ENCODE measurements around the gene OPN1SW.

Gene OPN1SW

DNA sequence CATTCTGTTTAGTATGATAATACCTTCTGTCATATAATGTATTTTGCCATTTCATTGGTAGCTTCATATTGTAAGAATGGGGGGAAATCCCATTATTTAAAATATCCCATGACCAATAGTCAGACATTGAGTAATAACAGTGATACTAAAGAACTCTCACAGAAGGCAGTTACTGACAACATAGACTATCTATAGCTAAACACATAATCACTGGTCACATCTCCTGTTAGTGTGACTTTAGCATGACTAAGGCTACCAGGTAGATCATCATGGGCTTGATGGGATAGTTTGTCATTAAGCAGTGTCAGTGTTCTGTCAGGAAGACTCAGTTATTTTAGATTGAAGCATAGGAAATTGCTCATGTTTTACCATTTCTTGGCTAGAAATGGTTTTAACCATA lies 16.4 kb downstream of the OPN1SW start:
- no peak for TF ChIP-seq ZFX (IDR thresholded peaks at IDR 0.05; ENCODE audit: borderline replicate concordance)
- TF ChIP-seq, protein P1, sequence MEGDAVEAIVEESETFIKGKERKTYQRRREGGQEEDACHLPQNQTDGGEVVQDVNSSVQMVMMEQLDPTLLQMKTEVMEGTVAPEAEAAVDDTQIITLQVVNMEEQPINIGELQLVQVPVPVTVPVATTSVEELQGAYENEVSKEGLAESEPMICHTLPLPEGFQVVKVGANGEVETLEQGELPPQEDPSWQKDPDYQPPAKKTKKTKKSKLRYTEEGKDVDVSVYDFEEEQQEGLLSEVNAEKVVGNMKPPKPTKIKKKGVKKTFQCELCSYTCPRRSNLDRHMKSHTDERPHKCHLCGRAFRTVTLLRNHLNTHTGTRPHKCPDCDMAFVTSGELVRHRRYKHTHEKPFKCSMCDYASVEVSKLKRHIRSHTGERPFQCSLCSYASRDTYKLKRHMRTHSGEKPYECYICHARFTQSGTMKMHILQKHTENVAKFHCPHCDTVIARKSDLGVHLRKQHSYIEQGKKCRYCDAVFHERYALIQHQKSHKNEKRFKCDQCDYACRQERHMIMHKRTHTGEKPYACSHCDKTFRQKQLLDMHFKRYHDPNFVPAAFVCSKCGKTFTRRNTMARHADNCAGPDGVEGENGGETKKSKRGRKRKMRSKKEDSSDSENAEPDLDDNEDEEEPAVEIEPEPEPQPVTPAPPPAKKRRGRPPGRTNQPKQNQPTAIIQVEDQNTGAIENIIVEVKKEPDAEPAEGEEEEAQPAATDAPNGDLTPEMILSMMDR (IDR thresholded peaks at IDR 0.05), result no peak
- no peak overlapping the region for H3K27ac ChIP-seq

DNA sequence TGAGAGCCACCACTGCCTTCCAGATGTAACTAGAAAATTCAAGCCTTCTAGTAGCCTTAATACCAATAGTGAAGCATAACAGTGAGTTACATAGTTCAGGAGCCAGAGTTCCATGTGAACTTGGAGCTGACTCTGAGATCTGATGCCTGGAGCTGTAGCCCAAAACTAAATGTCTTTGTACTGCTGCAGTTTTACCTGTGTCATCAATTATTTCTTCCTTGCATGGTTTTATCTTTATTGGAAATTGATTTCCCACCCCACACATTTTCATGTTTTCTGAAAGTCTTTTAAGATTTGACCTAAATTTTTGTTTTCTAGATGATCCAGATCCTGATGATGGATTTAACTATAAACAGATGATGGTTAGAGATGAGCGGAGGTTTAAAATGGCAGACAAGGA lies 17.0 kb downstream of the OPN1SW start:
- no peak overlapping the region for H3K27ac ChIP-seq
- TF ChIP-seq ZFX (IDR thresholded peaks at IDR 0.05; ENCODE audit: borderline replicate concordance), result no peak
- TF ChIP-seq, protein P1 (IDR thresholded peaks at IDR 0.05), result no peak

DNA sequence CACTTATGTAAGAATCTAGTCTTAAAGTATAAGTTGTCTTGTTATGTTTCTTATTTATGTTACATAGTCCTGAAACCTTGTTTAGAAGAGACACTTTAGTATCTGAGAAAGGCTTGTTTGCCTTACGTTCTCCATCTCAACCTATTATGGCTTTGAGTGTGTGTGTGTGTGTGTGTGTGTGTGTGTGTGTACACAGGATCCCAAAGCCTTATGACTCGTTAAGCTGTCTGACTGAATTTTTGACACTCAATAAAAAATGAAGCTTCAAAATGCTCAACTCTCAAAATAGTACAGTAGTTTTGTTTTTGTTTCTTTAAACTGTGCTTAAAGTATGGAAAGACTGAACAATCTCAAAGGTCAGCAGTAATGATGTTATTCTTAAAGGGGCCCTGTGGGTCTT lies 18.4 kb downstream of the OPN1SW start:
- H3K27ac ChIP-seq, result no peak overlapping the region
- TF ChIP-seq, protein P1 (IDR thresholded peaks at IDR 0.05), result no peak
- TF ChIP-seq ZFX (IDR thresholded peaks at IDR 0.05; ENCODE audit: borderline replicate concordance), result no peak

DNA sequence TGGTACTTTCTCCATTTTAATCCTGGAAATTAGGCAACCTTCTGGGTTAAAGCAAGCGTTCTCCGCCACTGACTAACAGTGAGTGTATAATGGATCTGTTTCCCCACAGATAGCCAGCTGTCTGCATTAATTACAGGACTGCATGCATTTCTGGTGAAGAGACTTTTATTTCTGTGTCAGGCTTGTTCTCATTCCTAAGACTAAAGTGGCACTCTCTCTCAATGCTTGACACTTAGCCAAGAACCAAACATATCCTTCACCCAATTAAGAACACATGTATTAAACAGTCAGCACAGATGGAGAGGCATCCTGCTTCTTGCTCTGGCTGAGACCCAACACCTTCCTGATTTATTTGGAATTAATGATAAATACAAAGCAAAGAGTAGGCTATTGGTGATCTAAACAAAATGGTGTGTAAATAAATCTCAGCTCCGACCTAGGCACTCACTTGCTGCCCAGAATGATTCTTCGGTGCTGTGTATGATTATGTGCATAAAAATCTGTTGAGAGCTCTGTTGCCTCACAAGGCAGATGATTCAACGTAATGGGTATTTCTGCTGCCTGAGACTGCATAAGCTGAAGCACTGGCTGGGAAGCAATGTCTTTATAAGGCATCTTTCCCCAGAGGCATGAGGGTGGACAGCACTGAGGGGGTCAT lies 19.6 kb downstream of the OPN1SW start:
- no peak for TF ChIP-seq ZFX (IDR thresholded peaks at IDR 0.05; ENCODE audit: borderline replicate concordance)
- TF ChIP-seq, protein P1 (IDR thresholded peaks at IDR 0.05), result no peak
- no peak overlapping the region for H3K27ac ChIP-seq

DNA sequence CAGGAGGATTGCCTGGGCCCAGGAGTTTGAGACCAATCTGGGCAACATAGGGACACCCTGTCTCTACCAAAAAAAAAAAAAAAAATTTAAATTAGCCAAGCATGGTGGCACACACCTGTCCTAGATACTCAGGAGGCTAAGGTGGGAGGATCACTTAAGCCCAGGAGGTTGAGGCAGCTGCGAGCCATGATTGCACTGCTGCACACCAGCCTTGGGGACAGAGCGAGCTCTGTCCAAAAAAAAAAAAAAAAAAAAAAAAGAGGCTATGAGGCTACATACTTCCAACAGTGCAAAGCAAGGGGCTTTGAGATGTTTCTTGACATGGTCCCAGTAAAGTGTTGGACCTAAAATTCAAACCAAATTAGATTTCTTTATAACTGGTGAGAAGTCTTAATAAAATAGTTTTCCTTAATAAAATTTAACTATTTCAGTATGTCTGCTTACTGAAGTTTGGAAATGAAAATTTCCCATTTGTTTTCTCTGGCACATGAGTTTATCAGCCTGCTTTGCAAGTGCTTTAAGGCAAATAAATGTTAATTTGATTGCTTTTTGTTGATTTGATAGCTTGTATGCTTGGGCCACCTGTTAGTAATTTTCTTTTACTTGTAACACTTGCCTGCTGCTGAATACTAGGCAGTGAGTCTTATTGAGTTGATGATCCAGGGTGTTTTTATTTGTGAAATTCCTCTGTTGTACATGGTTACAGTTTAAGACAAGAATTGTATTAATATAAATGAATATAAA lies 20.3 kb downstream of the OPN1SW start:
- no peak overlapping the region for H3K27ac ChIP-seq
- TF ChIP-seq, protein P1 (IDR thresholded peaks at IDR 0.05), result no peak
- TF ChIP-seq ZFX (IDR thresholded peaks at IDR 0.05; ENCODE audit: borderline replicate concordance), result no peak

DNA sequence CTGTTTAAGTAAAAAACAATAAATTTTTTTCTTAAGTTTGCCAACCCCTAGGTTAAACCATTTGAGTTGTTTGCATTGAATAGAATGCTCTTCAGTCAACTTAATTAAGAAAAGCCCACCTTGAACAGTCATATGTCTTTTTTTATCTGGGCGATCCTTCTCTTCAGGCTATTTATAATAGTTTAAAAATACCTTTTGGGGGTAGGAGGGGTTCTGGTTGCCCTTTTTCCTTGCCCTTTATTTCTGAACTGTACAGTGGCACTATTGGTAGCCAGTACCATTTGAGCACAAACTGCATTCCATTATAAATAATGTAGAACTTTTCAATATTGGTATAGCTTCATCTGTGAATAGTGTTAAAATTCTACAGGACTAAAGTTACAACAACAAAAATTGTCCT lies 23.3 kb downstream of the OPN1SW start:
- TF ChIP-seq ZFX (IDR thresholded peaks at IDR 0.05; ENCODE audit: borderline replicate concordance), result no peak
- TF ChIP-seq, protein P1 (IDR thresholded peaks at IDR 0.05), result no peak
- H3K27ac ChIP-seq, result no peak overlapping the region

Measured in 22Rv1 (cell line).